Neural progenitor cell (in vitro differentiated cells): Measurements from ENCODE around the gene C19orf81.
A peak's percentile ranks its signal among the peaks of the same experiment; 100 is the strongest.

Experiments
- CTCF ChIP-seq: fragments of 200-600 bp; sonication (generic); IDR thresholded peaks from 2 replicates; pipeline ENCODE4 v1.5.1; 2017; ENCODE audit warnings: antibody characterized with exemption, mild to moderate bottlenecking
- EZH2 ChIP-seq: fragments of 200-600 bp; sonication (generic); IDR thresholded peaks from 2 replicates; pipeline ENCODE4 v1.6.1; 2017; ENCODE audit warnings: antibody characterized with exemption, mild to moderate bottlenecking, moderate library complexity

GRCh38 chr19:50607874-50608785 lies 41.1 kb upstream of the C19orf81 start:
- TF ChIP-seq EZH2 (no peak), CTCF (peak; percentile 66)
